ENCODE data around the gene PLOD2.

PLOD2 gene

GRCh38 chr3:146195030-146195429 lies 34.0 kb upstream of the PLOD2 start:
- H3K4me3 ChIP-seq (ENCODE audit: low read depth, low read length) = no peak overlapping the region
- TF ChIP-seq, protein P1, sequence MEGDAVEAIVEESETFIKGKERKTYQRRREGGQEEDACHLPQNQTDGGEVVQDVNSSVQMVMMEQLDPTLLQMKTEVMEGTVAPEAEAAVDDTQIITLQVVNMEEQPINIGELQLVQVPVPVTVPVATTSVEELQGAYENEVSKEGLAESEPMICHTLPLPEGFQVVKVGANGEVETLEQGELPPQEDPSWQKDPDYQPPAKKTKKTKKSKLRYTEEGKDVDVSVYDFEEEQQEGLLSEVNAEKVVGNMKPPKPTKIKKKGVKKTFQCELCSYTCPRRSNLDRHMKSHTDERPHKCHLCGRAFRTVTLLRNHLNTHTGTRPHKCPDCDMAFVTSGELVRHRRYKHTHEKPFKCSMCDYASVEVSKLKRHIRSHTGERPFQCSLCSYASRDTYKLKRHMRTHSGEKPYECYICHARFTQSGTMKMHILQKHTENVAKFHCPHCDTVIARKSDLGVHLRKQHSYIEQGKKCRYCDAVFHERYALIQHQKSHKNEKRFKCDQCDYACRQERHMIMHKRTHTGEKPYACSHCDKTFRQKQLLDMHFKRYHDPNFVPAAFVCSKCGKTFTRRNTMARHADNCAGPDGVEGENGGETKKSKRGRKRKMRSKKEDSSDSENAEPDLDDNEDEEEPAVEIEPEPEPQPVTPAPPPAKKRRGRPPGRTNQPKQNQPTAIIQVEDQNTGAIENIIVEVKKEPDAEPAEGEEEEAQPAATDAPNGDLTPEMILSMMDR (IDR thresholded peaks at IDR 0.05; ENCODE audit: low read depth, low read length) = no peak

DNA sequence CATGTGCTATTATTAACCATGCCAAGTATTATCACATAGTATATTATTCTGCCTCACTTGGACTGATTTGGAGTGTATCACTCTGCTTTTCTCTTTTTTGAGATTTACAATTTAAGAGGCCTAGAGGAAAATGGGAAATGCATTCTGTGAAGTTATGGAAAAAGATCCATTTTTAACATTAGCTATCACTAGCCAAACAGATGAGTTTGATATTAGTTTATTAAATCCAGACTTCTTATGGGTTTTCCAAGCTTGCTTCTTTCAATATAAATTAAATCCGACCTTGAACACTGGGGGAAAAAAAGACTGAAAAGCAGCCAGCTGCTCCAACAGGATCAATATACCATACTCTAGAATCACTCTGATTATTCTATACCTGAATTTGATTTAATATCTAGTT lies 30.1 kb upstream of the PLOD2 start:
- no peak overlapping the region for H3K4me3 ChIP-seq (ENCODE audit: low read depth, low read length)
- TF ChIP-seq, protein P1 (IDR thresholded peaks at IDR 0.05; ENCODE audit: low read depth, low read length) = no peak

GRCh38 chr3:146189519-146190173 lies 28.7 kb upstream of the PLOD2 start:
- TF ChIP-seq, protein P1 (IDR thresholded peaks at IDR 0.05; ENCODE audit: low read depth, low read length) = peak; percentile 73
- H3K4me3 ChIP-seq (ENCODE audit: low read depth, low read length) = no peak overlapping the region

- TF ChIP-seq, protein P1 (IDR thresholded peaks at IDR 0.05; ENCODE audit: low read depth, low read length) = peak; percentile 32; the same call in 1 of the 2 replicates
- no peak overlapping the region for H3K4me3 ChIP-seq (ENCODE audit: low read depth, low read length)
Observed at GRCh38 chr3:146187334-146187950, 26.5 kb upstream of the PLOD2 start.

- TF ChIP-seq, protein P1 (IDR thresholded peaks at IDR 0.05; ENCODE audit: low read depth, low read length) = no peak
- H3K4me3 ChIP-seq (ENCODE audit: low read depth, low read length) = no peak overlapping the region
Observed at GRCh38 chr3:146184241-146185015, 23.4 kb upstream of the PLOD2 start.

DNA sequence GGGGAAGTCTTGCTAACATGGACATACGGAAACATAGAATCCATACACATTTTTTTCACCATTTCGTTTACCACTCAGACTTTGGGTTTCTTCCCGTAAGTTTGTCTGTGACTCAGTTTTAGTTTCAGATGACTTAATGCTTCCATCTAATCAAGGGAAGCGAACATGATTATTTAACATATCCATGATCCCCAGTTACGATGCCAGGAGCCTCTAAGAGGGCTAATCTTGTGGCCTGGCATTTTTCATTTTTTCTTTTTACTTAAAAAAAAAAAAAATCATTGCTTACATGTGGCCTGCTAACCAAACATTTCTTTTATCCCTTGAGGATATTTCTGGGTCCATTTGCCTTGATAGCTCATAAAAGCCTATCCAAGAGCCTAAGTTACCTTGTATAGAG lies 20.2 kb upstream of the PLOD2 start:
- TF ChIP-seq, protein P1 (IDR thresholded peaks at IDR 0.05; ENCODE audit: low read depth, low read length) = no peak
- no peak overlapping the region for H3K4me3 ChIP-seq (ENCODE audit: low read depth, low read length)

- TF ChIP-seq, protein P1 (IDR thresholded peaks at IDR 0.05; ENCODE audit: low read depth, low read length) = no peak
Observed at GRCh38 chr3:146180376-146180775, 19.4 kb upstream of the PLOD2 start.

More at GRCh38 chr3:146180376-146180775, 19.4 kb upstream of the PLOD2 start:
- no peak overlapping the region for H3K4me3 ChIP-seq (ENCODE audit: low read depth, low read length)
